ENCODE measurements around the gene SNN.

SNN gene

DNA sequence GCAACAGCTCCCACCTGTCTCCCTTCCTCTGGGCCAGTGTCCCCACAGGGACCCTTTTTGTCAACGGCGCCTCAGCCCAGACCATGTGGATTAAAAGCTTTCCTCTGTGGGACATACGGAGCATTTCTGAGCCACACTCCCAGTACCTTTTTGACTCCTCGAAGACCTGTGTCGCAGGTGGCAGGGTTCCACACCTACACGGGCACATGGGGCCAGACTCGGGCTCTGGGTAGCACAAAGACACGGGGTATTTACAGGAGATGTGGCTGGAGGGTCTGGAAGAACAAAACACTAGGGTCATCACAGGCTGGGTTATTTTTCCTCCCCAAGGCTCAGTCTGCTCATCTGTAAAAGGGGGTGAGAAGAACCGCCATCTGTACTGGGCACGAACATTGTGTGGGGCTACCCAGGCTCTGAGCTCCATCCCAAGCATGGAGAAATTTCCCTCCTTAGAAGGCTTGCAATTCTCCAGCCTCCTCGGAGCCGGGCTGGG lies 32.5 kb upstream of the SNN start:
- no peak for DNase-seq

DNA sequence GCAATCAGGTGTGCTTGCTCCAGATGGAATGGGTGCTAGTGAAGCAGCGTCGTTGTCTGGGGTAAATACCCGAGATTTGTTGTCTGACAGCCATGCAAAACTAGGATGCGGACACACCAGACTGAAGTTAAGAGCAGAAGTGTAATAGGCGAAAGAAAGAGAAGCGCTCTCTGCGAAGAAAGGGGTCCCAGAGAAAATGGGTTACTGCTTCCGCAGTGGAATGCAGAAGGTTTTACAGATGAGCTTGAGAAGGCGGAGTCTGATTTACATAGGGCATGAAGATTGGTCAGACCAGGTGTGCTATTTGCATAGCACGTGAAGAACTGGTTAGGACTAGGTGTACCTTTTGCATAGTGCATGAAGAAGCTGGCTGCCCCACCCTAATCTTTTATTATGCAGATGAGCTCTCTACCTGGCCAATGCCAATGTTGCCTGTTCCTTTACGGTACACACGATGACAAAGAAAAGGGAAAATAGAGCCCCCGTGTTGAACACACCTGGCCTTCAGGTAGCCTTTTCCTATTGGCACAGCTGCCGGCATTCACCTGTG lies 32.0 kb upstream of the SNN start:
- DNase-seq, result no peak

DNA sequence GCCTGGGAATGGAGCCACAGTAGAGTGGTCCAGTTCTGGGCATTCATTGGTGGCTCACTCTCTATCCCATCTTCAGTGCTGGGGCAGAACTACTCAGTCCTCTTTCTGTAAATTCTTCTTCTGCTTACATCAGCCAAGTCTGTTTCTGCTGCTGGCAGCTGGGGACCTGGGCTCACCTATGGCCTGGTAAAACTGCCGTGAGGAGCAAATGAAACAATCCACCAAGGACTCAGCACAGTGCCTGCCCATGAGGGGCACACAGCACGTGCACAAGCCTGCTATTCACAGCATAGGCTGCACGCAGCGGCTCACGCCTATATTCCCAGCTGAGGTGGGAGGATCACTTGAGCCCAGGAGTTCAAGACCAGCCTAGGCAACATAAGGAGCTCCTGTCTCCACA lies 30.9 kb upstream of the SNN start:
- no peak for DNase-seq

DNA sequence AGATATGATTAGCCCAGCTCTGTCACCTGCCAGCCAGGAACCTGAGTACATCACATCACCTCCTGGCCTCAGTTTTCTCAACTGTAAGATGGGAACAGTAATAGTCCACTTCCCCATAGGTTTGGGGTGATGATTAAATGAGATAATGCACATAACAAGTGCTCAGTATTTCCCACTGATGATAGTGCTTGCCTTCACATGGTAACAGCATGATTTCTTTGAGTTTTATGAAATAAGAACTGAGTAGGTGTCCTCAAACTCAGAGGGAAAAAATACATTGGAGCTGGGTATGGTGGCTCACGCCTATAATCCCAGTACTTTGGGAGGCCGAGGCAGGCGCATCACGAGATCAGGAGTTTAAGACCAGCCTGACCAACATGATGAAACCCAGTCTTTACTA lies 30.1 kb upstream of the SNN start:
- no peak for DNase-seq

- DNase-seq, result no peak
Observed at GRCh38 chr16:11639008-11639562, 29.2 kb upstream of the SNN start.

- no peak for DNase-seq
Observed at GRCh38 chr16:11639925-11640899, 28.0 kb upstream of the SNN start.

GRCh38 chr16:11640987-11641817 lies 27.1 kb upstream of the SNN start:
- peak; percentile 47 for DNase-seq

DNA sequence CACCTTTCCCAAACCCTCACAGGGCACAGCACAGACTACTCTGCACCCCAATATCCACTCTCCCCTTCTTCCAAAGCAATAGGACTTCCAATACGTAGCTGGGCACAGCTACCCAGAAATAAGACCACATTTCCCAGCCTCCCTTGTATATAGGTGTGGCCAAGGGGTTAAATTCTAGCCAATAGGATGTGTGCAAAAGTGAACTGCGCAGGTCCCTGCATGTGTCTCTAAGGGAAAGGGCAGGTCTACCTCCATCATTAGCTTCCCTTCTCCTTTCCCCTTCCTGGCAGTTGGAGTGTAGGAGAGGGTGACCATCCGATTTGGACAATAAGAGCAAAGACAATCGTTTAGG lies 25.5 kb upstream of the SNN start:
- DNase-seq, result no peak

- DNase-seq, result no peak
Observed at GRCh38 chr16:11649276-11649675, 19.0 kb upstream of the SNN start.

- DNase-seq, result no peak
Observed at GRCh38 chr16:11650641-11651591, 17.3 kb upstream of the SNN start.

DNA sequence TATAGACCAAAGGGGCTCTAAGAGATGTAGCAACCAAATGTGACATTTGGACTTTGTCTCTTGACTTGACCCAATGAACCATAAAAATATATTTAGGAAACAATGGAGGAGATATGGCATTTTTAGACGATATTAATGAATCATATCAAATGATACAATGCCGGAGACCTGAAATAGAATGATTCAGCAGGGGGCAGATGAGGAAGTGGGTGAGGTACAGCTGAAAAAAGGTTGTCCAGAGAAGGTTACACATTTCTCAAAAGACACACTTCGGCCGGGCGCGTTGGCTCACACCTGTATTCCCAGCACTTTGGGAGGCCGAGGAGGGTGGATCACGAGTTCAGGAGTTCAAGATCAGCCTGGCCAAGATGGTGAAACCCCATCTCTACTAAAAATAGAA lies 16.5 kb upstream of the SNN start:
- no peak for DNase-seq

GRCh38 chr16:11655655-11656054 lies 12.6 kb upstream of the SNN start:
- DNase-seq, result no peak

GRCh38 chr16:11657556-11657955 lies 10.7 kb upstream of the SNN start:
- no peak for DNase-seq

DNA sequence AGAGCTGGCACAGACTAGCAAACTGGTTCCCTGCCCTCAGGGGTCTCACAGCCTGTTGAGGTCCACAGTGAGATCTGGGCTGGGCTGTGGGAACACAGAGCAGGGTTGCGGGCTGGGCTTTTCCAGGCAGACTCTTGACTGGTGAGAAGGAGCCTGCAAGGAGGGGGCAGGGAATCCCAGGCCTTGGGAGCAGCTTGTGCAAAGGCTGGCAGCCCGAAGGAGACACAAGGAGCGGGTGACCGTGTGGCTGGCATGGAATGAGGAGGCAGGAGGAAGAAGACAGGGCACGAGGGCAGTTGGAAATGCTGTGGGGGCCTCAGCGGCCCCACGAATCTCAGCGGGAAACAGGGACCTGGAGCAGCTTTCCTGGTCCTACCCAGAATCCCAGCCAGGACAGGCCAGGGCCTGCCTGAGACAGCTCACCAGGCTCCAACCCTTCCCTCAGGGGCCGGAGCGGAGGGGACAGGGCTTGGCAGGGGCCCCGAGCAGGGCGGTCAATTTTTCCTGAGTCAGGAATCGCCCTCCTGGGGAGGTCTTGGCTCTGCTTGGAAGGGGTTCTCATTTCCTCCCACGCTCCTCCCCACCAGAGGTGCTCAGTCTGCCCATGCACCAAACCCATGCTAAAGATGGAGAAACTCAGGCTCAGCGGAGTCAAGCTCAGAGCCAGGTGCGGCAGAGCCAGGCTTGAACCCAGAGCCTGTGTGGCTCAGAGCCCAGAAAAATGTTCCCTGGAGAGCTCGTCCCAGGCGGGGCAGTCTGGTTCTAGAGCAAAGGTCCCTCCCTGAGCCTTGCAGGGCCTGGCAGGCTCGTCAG lies 9.2 kb upstream of the SNN start:
- no peak for DNase-seq

GRCh38 chr16:11660565-11660964 lies 7.7 kb upstream of the SNN start:
- DNase-seq, result no peak

DNA sequence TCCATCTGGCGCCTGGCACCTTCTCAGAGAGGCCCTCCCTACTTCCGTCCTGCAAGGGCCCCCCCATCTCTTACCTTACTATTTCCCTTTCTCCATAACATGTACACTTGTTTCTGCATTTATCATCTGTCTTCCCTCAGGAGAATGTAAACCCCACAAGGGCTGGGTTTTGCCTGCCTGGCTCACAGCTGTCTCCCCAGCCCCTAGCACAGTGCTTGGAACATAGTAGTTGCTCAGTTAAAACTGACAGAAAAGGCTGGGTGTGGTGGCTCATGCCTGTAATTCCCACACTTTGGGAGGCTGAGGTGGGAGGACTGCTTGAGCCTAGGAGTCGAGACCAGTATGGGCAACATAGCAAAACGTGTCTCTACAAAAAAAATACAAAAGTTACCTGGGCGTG lies 5.7 kb upstream of the SNN start:
- DNase-seq, result no peak

DNA sequence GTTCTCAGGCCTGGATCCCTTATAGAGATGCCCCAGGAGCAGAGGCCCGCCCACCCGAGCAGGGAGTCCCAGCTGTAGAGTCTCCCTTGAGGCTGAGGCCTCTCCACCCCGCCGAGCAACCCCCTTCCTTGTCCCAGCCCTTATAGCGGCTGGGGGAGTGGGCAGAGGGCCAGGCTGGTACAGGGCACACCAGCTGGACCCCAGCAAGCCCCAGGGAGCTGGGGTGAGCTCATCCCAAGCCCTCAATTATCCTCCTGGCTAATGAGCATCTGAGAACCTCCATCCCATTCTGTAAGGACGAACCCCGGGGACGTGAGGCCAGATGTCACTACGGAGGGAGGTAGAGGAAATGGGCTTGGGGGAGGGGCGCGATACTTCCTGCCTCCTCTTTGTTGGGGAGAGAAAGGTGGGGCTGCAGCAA lies 3.2 kb upstream of the SNN start:
- no peak for DNase-seq

DNA sequence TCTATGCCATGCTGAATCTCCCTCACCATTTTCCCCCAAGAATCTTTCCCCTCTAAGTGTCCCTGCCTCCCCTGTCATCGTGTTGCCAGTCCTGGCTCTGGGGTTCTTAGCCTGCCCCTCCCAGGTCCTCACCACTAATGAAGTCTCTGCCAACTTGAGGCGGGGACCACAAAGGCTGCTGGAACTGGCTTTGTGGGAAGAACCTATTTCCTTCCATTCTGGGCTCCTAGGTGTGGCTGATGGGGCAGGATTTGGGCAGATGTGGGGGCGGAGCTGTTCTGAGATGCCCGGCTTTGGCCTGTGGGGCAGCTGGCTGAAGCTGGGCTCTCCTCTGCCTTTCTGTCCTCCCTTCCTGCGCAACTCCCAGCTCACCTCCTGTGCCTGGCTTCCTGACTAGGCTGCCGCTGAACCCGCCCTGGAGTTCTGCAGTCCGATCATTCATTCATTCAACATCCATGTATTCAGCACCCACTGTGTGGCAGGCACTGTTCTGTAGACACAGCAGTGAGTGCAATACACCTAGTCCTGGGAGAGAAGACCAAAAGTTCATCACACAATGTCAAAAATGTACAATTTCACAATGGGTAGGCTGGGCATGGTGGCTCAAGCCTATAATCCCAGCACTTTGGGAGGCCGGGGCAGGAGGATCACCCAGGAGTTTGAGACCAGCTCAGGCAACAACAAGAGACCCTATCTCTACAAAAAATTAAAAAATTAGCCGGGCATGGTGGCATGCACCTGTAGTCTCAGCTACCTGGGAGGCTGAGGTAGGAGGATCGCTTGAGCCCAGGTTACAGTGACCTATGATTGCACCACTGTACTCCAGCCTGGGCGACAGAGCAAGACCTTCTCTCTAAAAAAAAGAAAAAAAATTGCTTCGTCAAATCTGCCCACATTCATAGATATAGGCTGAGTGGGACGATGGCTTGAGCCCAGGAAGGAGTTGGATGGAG lies 1.9 kb upstream of the SNN start:
- DNase-seq, result no peak

DNA sequence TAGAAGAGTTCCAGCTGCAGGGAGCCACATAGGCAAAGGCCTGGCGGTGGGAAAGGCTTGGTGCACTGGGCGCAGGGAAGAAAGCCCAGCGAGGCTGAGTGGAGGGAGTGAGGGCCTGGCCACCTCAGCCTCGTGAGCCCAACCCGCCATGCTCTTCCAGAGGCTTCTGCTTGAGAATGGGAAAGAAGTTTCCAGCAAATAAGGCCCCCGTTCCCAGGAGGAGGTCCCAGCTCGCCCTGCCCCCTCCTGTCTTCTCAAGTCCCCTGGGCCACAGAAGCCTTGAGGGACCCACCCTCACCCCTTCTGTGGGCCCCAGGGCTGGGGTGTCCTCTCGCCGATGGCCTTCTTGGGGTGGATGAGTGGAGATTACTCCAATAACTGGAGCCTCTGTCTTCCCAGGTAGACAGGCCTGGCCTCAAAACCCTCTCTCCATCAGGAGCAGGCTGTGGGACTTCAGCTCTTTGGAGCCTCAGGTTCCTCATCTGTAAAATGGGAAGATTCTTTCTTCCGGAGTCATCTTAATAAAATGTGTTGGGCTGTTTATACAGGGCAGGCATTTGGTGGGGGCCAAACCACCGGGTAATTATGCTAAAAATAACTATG lies 933 bp upstream of the SNN start:
- DNase-seq, result no peak
